GM03348 (cell line): ENCODE measurements around the gene APOB.
A peak's percentile ranks its signal among the peaks of the same experiment; 100 is the strongest.

Source experiments
- DNase-seq: peaks from one replicate; pipeline ENCODE4 v3.0.0; 2012; ENCODE audit warnings: low spot score

The APOB gene

GRCh38 chr2:21043744-21044532, at the start of gene APOB:
TSS of gene APOB (minus strand) at chr2:21044073. CDS start at chr2:21043945, 128 bp downstream.
- DNase-seq, result no peak

GRCh38 chr2:21092308-21092869, 48.5 kb upstream of the APOB start:
- no peak for DNase-seq

GRCh38 chr2:21084401-21084800, 40.5 kb upstream of the APOB start:
- no peak for DNase-seq

GRCh38 chr2:21083482-21083881, 39.6 kb upstream of the APOB start:
- DNase-seq, result no peak

GRCh38 chr2:21078296-21078695, 34.4 kb upstream of the APOB start:
- no peak for DNase-seq

- DNase-seq, result no peak
Observed at GRCh38 chr2:21072477-21073242, 28.8 kb upstream of the APOB start.

GRCh38 chr2:21070341-21071257, 26.7 kb upstream of the APOB start:
- DNase-seq, result peak; percentile 4

GRCh38 chr2:21069746-21070340, 26.0 kb upstream of the APOB start:
- DNase-seq, result no peak

GRCh38 chr2:21067859-21068537, 24.1 kb upstream of the APOB start:
- no peak for DNase-seq

- DNase-seq, result no peak
Observed at GRCh38 chr2:21067125-21067524, 23.3 kb upstream of the APOB start.

GRCh38 chr2:21059885-21060610, 16.2 kb upstream of the APOB start:
- no peak for DNase-seq

GRCh38 chr2:21057097-21057496, 13.2 kb upstream of the APOB start:
- no peak for DNase-seq

- no peak for DNase-seq
Observed at GRCh38 chr2:21055879-21056790, 12.3 kb upstream of the APOB start.

- no peak for DNase-seq
Observed at GRCh38 chr2:21055451-21055850, 11.6 kb upstream of the APOB start.

- no peak for DNase-seq
Observed at GRCh38 chr2:21054011-21054410, 10.1 kb upstream of the APOB start.

GRCh38 chr2:21052044-21052443, 8.2 kb upstream of the APOB start:
- DNase-seq, result no peak

GRCh38 chr2:21050164-21050563, 6.3 kb upstream of the APOB start:
- DNase-seq, result no peak

GRCh38 chr2:21047141-21048009, 3.5 kb upstream of the APOB start:
- DNase-seq, result no peak
